ENCODE measurements around the gene RAB10. TPM values are rescaled to one million over a fixed set of nuclear protein-coding genes. Genes with fewer than 3 reads are reported as not detected.
A peak's percentile ranks its signal among the peaks of the same experiment; 100 is the strongest.
"Not testable (repeated sequence)": the region's sequence is repeated elsewhere in the genome, so short reads cannot be mapped to it uniquely, and the experiment has no call there.

RAB10 gene
- total and polyA plus RNA-seq, 4 donors, result 26.6 to 52.2 (median 41.6) TPM

- no peaks in the 10 kb centered on the region for H3K9me3 ChIP-seq (ENCODE audit: control insufficient read depth in 4 of 4, low read length in 3 of 4)
- no peak overlapping the region for H3K27ac ChIP-seq (ENCODE audit: low read depth in 1 of 2, low read length in 2 of 2)
- TF ChIP-seq ZBTB33 (IDR thresholded peaks at IDR 0.05) (no peak), HNF4G (IDR thresholded peaks at IDR 0.05) (no peak), FOXA2 (IDR thresholded peaks at IDR 0.05) (no peak), NR2F2 (IDR thresholded peaks at IDR 0.05) (no peak), MAX (IDR thresholded peaks at IDR 0.05) (no peak), CTCF (IDR thresholded peaks at IDR 0.05; ENCODE audit: low read depth, low read length, missing input control) (no peak)
These were observed 8.4 kb upstream of the RAB10 start for GRCh38 chr2:26025509-26025908.

GRCh38 chr2:26028083-26028482 is 5.8 kb upstream of the RAB10 start:
- not testable (repeated sequence) for H3K9ac ChIP-seq (ENCODE audit: low read depth in 1 of 2, low read length in 2 of 2); DNase-seq (ENCODE audit: low spot score); H3K9me3 ChIP-seq (ENCODE audit: control insufficient read depth in 4 of 4, low read length in 3 of 4); H3K4me1 ChIP-seq (ENCODE audit: control insufficient read depth in 4 of 4, insufficient read depth in 4 of 4, low read length in 3 of 4); H3K27me3 ChIP-seq (ENCODE audit: control insufficient read depth in 4 of 4, insufficient read depth in 4 of 4, low read length in 3 of 4); H3K36me3 ChIP-seq (ENCODE audit: control insufficient read depth in 4 of 4, insufficient read depth in 3 of 4, low read depth in 1 of 4, low read length in 3 of 4); H3K4me3 ChIP-seq (ENCODE audit: low read depth in 1 of 3, low read length in 3 of 3); H3K27ac ChIP-seq (ENCODE audit: low read depth in 1 of 2, low read length in 2 of 2)
- WGBS, result 92% methylated on average over 16 of the region's 16 CpGs

More at GRCh38 chr2:26025509-26025908, 8.4 kb upstream of the RAB10 start:
- no peak for DNase-seq (ENCODE audit: low spot score)
- Histone ChIP-seq H3K36me3 (ENCODE audit: control insufficient read depth in 4 of 4, insufficient read depth in 3 of 4, low read depth in 1 of 4, low read length in 3 of 4) (no peaks in the 10 kb centered on the region), H3K4me3 (ENCODE audit: low read depth in 1 of 3, low read length in 3 of 3) (no peak overlapping the region), H3K27me3 (ENCODE audit: control insufficient read depth in 4 of 4, insufficient read depth in 4 of 4, low read length in 3 of 4) (no peaks in the 10 kb centered on the region), H3K9ac (ENCODE audit: low read depth in 1 of 2, low read length in 2 of 2) (no peak overlapping the region), H3K4me1 (ENCODE audit: control insufficient read depth in 4 of 4, insufficient read depth in 4 of 4, low read length in 3 of 4) (no peaks in the 10 kb centered on the region)

- H3K9ac ChIP-seq (ENCODE audit: low read depth in 1 of 2, low read length in 2 of 2), result peak overlapping the region; percentile 46 to 67
- not testable (repeated sequence) for H3K36me3 ChIP-seq (ENCODE audit: control insufficient read depth in 4 of 4, insufficient read depth in 3 of 4, low read depth in 1 of 4, low read length in 3 of 4); H3K27me3 ChIP-seq (ENCODE audit: control insufficient read depth in 4 of 4, insufficient read depth in 4 of 4, low read length in 3 of 4); DNase-seq (ENCODE audit: low spot score); H3K9me3 ChIP-seq (ENCODE audit: control insufficient read depth in 4 of 4, low read length in 3 of 4)
- H3K4me1 ChIP-seq (ENCODE audit: control insufficient read depth in 4 of 4, insufficient read depth in 4 of 4, low read length in 3 of 4), result peaks cover 11 to 22% (median 15%) of the 10 kb centered on the region in 4 donors
- H3K4me3 ChIP-seq (ENCODE audit: low read depth in 1 of 3, low read length in 3 of 3), result peak overlapping the region; percentile 76 to 93 (median 81)
- H3K27ac ChIP-seq (ENCODE audit: low read depth in 1 of 2, low read length in 2 of 2), result peak overlapping the region; percentile 92 to 98
- 43% methylated on average over 24 of the region's 24 CpGs for WGBS
These were observed 1.2 kb upstream of the RAB10 start for GRCh38 chr2:26032586-26033269.

GRCh38 chr2:26033270-26033817 is 540 bp upstream of the RAB10 start:
- no peaks in the 10 kb centered on the region for H3K9me3 ChIP-seq (ENCODE audit: control insufficient read depth in 4 of 4, low read length in 3 of 4)
- H3K9ac ChIP-seq (ENCODE audit: low read depth in 1 of 2, low read length in 2 of 2), result peak overlapping the region; percentile 46 to 67
- H3K4me3 ChIP-seq (ENCODE audit: low read depth in 1 of 3, low read length in 3 of 3), result peak overlapping the region; percentile 76 to 93 (median 81)
- WGBS, result under 1% methylated on average over 38 of the region's 38 CpGs
- H3K27me3 ChIP-seq (ENCODE audit: control insufficient read depth in 4 of 4, insufficient read depth in 4 of 4, low read length in 3 of 4), result no peaks in the 10 kb centered on the region
- peak overlapping the region; percentile 92 to 98 for H3K27ac ChIP-seq (ENCODE audit: low read depth in 1 of 2, low read length in 2 of 2)
- no peaks in the 10 kb centered on the region for H3K36me3 ChIP-seq (ENCODE audit: control insufficient read depth in 4 of 4, insufficient read depth in 3 of 4, low read depth in 1 of 4, low read length in 3 of 4)
- TF ChIP-seq ATF3 (IDR thresholded peaks at IDR 0.05) (no peak), NR2F2 (IDR thresholded peaks at IDR 0.05) (peak; percentile 33)
- H3K4me1 ChIP-seq (ENCODE audit: control insufficient read depth in 4 of 4, insufficient read depth in 4 of 4, low read length in 3 of 4), result peaks cover 11 to 22% (median 15%) of the 10 kb centered on the region in 4 donors
- no peak for DNase-seq (ENCODE audit: low spot score)

Data from liver (tissue), 9 donors.